Activated CD8-positive, alpha-beta T cell treated with anti-CD3 and anti-CD28 coated beads, Interleukin-2, amount 10 ng/mL, durations not matched to agents 7 days and 5 days (primary cell): Measurements from ENCODE around the gene BTRC. TPM values are rescaled to one million over a fixed set of nuclear protein-coding genes. Genes with fewer than 3 reads are reported as not detected.

Experiments used
- microRNA-seq: library from miRNA; unstranded; fragments of <30 nt; microRNA quantifications from one replicate; pipeline ENCODE4 v1.2.0, GENCODE V29; 2022
- total RNA-seq, 2 experiments: library from RNA; stranded (reverse); gene quantifications; one replicate each; pipeline ENCODE4 v1.2.3, GENCODE V29; 2021

The BTRC gene
- total RNA-seq, 2 experiments from 2014 or later, result 11.0 to 11.2 TPM

Small RNA genes within 50 kb of the gene (microRNA-seq; reads per million reads assigned to microRNA genes)
- gene MIR3158-1 (not detected), gene MIR3158-2 (not detected)

Other genes starting within 250 kb of the BTRC start
- gene TLX1, start 222.9 kb upstream of the BTRC start, total RNA-seq, result not detected
- gene LBX1, start 124.7 kb upstream of the BTRC start, total RNA-seq, result not detected
- 10 to 100 TPM; 25.3 to 28.5 TPM for gene POLL, start 234.1 kb downstream of the BTRC start, total RNA-seq
- 1 to 10 TPM; 5.1 to 6.2 TPM for gene DPCD, start 234.2 kb downstream of the BTRC start, total RNA-seq